Activated CD8-positive, alpha-beta memory T cell treated with anti-CD3 and anti-CD28 coated beads, Interleukin-2, amount 50 U/mL, for 4 hours (primary cell): ENCODE measurements around the gene GNAQ.

Experiments
- DNase-seq: peaks from one replicate; pipeline ENCODE4 v3.0.0-alpha.2; 2020

The GNAQ gene

DNA sequence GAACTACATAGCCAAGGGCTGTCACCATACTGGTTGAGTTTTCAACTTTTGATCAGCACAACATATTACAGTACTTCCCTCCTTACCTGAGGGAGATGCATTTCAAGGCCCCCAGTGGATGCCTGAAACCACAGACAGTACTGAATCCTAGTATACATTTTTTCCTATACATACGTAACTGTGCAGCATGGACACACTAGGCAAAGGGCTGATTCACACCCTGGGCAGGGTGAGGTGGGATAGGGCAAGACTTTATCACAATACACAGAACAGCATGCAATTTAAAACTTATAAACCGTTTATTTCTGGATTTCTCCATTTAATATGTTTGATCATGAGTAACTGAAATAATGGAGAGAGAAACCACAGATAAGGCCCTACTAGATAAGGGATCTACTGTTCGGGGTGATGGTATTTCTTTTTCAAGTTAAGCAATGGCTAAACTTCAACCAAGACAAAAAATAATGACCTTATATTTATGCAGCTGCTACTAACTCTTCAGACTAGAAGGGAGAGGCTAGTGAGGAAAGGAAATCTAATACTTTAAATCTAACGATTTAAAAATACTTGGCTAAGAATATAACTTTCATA, 196.6 kb downstream of the GNAQ start:
- DNase-seq = no peak

GRCh38 chr9:77833561-77834429, 197.8 kb downstream of the GNAQ start:
- no peak for DNase-seq

DNA sequence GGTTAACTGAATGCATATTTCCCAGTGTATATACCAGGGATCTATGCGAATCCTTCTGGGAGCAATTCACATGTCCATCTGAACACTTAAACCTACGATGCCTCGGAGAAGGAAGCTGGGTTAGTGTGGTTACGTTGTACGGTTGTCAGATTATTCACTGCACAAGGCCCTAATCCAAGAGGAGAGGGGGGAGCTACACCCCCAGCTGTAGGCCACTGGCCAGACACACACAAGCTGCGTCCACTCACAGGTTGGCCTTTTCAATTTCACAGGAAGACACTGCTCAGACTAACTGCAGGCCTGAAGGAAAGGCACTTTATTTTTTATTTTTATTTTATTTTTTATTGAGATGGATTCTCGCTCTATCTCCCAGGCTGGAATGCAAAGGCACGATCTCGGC, 199.0 kb downstream of the GNAQ start:
- no peak for DNase-seq

DNA sequence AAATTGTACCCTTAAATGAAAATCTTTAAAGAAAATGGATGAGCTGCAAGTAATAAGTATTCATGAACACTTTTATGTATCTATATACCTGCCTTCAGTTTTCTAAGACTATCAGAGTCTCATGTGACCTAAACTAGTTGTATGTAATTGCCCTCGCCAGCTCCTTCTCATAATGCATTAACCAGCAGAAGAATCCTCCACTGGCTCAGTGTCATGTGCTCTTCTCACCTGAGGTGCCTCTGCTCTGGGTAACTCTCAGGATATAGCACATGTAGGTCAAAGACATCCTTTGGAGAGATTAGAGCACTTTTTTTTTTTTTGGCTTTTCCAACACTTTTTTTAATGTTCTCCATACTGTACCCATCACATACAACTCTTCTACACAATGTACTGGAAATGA, 199.8 kb downstream of the GNAQ start:
- no peak for DNase-seq

DNA sequence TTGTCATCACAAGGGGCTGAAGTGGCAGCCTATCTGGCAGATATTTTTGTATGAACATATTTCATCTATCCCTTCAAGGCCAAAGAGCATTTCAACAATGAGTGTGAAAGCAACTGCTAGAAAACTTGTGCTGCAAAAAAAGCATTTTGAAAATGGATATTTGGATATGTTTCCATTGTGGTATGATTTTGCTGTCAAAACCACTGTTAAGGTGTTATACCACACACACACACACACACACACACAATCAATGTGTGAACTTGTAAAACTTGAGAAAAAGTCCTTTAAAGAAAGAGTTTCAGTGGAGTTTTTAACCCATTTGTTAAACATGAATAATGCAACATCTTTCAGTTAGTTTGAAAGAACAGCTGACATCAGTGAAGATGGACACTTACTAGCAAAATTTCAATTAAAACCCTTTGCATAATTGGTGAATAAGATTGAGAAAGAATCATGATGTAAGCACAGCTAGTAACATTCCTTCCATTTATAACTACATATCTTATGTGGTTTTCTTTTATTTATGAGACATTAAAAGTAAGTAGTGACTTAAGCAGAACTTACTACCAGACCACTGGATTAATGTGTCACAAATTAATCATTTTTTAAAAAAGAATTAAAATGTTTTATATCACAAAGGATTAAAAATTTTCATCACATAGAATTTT, 200.9 kb downstream of the GNAQ start:
- no peak for DNase-seq

GRCh38 chr9:77829420-77829819, 202.2 kb downstream of the GNAQ start:
- DNase-seq = no peak

DNA sequence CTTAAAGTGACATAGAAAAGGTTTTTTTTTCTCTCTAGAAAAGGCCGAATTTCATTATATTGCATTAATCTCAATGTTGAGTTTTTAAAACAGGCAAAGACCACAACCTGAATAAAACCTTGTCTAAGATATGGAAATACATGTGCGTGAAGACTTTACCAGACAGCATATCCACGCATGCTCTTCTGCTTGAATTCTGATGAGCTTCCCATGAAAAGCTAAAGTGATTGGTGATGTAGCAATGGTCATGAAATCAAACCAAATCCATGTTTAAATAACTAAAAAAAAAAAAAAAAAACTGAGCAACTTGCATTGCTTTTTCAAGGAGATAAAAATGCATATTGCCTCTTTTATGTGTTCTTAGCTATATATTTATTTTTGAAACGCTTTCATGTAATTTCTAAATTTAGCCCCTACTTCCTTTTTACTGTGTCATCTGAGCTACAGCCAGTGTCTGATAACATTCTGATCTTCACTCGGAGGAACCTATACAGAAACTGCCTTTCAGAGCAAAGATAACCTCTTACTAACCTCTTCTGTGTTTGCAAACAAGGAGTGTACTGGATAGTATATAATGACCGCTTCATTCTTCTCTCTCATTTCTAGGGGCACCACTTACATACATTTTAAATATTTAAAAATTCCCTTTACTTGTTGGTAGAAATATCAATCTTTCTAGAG, 204.4 kb downstream of the GNAQ start:
- no peak for DNase-seq

GRCh38 chr9:77826621-77827020, 205.0 kb downstream of the GNAQ start:
- DNase-seq = no peak

GRCh38 chr9:77826116-77826515, 205.5 kb downstream of the GNAQ start:
- no peak for DNase-seq

- no peak for DNase-seq
Measured at GRCh38 chr9:77825361-77825760, 206.2 kb downstream of the GNAQ start.

DNA sequence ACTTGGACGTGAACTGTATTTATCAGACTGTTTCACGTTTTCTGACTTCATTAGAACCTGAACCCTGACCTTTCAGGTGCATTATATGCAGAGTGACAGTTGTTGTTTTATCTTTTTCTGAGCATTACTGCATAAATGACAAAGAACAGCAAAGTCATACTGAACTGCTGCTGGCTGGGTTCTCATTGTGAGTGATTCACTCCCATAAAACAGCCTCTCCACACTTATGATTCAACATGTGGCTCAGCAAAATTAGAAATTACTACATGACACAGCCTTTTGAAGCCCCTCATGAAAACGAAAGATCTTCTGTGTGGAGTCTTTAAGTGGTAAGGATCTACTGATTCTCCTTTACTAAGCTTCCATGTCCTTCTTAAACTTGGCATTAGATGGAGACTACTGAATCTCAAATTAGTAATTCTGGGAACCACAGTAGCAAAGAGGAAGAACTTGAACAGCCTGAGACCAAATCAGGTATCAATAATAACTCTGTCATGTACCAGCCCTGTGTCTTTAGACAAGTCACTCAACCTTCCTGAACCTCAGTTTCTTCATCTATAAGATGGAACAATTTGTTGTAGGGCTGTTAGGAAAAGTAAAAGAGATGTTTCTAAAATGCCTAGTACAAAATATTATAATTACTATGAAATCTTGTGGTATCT, 211.2 kb downstream of the GNAQ start:
- no peak for DNase-seq

- no peak for DNase-seq
Measured at GRCh38 chr9:77819657-77820056, 212.0 kb downstream of the GNAQ start.

DNA sequence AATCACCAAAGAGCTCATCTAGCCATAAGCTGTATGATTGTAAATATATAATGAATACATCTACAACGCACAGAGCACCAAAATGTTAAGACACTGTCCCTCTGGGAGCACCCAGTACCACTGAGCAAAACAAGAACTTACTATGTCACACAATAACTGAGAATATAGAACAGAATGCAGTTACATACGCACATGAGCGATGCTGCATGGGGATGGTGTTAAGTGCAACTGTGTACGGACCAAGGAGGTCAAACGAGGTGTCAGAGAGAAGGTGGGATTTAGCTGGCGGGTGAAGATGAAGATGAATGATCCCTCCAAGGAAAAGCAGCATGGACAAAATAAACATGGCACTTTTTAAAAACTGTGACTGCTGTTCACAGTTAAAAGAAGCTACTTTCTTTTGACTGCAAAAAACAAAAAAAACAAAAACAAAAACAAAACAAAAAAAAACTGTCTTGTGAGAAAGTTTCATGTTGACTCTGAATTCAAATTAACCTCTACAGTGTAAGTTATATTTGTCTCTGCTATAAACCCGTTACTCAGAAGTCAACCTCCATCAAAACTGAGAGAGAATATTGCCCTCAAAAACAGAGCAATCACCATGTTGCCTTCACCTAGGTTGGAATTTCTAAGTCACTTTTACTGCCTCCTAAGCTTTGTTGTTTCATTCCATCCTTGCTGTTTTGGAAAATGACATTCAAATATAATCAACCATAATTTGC, 213.9 kb downstream of the GNAQ start:
- no peak for DNase-seq

DNA sequence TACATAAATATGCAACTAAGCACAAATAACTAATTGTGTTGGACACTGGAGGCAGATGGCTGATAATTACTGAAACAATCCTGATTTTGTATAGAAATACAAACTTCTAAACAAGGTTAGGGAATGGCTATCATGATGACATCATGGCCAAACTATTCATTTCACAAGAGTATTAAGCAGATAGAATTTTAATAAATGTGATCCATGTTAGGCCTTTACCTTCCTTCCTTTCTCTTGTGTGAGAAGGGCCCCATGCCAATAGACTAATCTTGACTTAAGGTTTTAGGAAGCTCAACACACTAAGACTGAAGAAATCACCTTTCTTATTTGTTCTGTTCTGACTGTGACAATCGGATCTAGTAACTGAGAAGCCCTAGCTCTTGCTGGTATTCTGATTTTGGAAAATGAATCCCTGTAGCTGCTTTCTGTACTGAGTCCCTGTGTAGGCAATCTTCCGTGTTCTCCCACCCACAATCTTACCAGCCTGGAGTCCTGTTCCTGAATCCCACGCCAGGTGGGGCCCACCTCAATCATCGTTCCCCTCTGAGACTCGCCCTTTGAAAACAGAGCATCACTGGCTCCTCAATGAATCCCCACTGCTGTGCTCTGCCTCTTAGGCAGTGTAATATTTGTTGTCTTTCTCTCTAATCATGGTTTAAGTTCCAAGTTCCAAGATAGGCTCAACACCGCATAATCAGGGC, 214.8 kb downstream of the GNAQ start:
- no peak for DNase-seq

- DNase-seq = no peak
Measured at GRCh38 chr9:77815260-77815659, 216.4 kb downstream of the GNAQ start.

- no peak for DNase-seq
Measured at GRCh38 chr9:77811832-77812231, 219.8 kb downstream of the GNAQ start.

- DNase-seq = no peak
Measured at GRCh38 chr9:77810637-77811119, 220.9 kb downstream of the GNAQ start.

- no peak for DNase-seq
Measured at GRCh38 chr9:77810047-77810446, 221.6 kb downstream of the GNAQ start.

- no peak for DNase-seq
Measured at GRCh38 chr9:77809552-77809951, 222.1 kb downstream of the GNAQ start.

DNA sequence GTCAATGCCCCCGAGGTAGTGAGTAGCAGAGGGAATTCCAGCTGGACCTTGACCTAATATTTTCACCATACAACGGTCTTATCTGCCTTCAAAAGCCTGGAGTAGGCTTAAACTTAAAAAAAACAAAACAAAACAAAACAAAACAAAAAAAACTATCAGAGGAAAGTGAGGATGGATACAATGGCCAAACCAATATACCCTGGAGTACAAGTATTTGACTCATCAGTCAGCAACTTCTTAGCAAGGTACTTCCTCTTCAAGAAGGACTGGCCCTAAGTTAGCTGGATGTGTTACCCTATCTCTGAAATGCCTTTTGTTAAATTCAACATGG, 222.9 kb downstream of the GNAQ start:
- no peak for DNase-seq
